HCT116 (cell line): ENCODE measurements around the gene DNM3. TPM values are rescaled to one million over a fixed set of nuclear protein-coding genes. Genes with fewer than 3 reads are reported as not detected.

Experiments used
- ATAC-seq: fragments of 200-7000 bp; cut with Tn5 transposase; 2 replicates; pipeline ENCODE4 v1.9.1; 2020; ENCODE audit warnings: mild to moderate bottlenecking, moderate library complexity
- BruUV-seq: library from RNA; stranded (reverse); fragments of 400-500 nt; replicated peaks from 2 replicates; lab custom pipeline; 2021; lab: Mats Ljungman, UMichigan
- CTCF ChIA-PET: fragments of 300-600 bp; sonication (Branson Sonifier 250); formaldehyde crosslinking; loops from one replicate; lab custom pipeline; 2021; ENCODE audit warnings: antibody characterized with exemption; lab: Charles Lee
- POLR2A ChIA-PET: fragments of 300-600, 350-600 bp; sonication (Branson Sonifier 250); formaldehyde crosslinking; loops from one replicate; lab custom pipeline; 2021; ENCODE audit warnings: antibody characterized with exemption; lab: Charles Lee
- RAD21 ChIA-PET, 2 experiments: fragments of 300-600 bp; sonication (Branson Sonifier 250); formaldehyde crosslinking; loops; one replicate each; lab custom pipeline; 2023; ENCODE audit warnings: low total read pairs in 2 of 2; ENCODE audit not compliant: uncharacterized antibody in 2 of 2, unreplicated experiment in 2 of 2, low non-redundant PET in 1 of 2; lab: Charles Lee
- DNase-seq: peaks from one replicate; pipeline ENCODE4 v3.0.0-alpha.2; 2010; ENCODE audit warnings: low read depth, low spot score
- H2AFZ ChIP-seq: fragments of 200-600 bp; shearing (Covaris generic), sonication (generic); 2 replicates; pipeline ENCODE4 v1.6.1; 2017; ENCODE audit warnings: low read depth, mixed run types, mixed read lengths, antibody characterized with exemption, low read length; ENCODE audit not compliant: poor library complexity, severe bottlenecking
- H3K27ac ChIP-seq: 2 replicates; pipeline ENCODE4 v1.5.1; 2012; ENCODE audit warnings: low read depth, low read length
- H3K27me3 ChIP-seq: fragments of 200-600 bp; sonication (generic); 2 replicates; pipeline ENCODE4 v1.6.1; 2016; ENCODE audit warnings: mixed run types, low read length, mixed read lengths; ENCODE audit not compliant: insufficient read depth
- H3K36me3 ChIP-seq, 2 experiments: fragments of 200-500 bp in 1 of 2; fragments of 200-600 bp in 1 of 2; sonication (Bioruptor generic) in 1 of 2; sonication (generic) in 1 of 2; 2 replicates each; pipeline versions ENCODE4 v1.5.1 to v1.6.1; 2014 to 2016; ENCODE audit warnings: low read length in 2 of 2, inconsistent platforms in 1 of 2, mixed read lengths in 1 of 2, mixed run types in 1 of 2; ENCODE audit not compliant: insufficient read depth in 2 of 2, control insufficient read depth in 1 of 2
- H3K4me1 ChIP-seq, 2 experiments: fragments of 200-600 bp in 1 of 2; sonication (generic) in 1 of 2; 2 replicates each; pipeline versions ENCODE4 v1.5.1 to v1.6.1; 2012 to 2017; ENCODE audit warnings: low read length in 2 of 2, inconsistent platforms in 1 of 2, mild to moderate bottlenecking in 1 of 2, mixed read lengths in 1 of 2, mixed run types in 1 of 2, moderate library complexity in 1 of 2; ENCODE audit not compliant: insufficient read depth in 2 of 2, control insufficient read depth in 1 of 2
- H3K4me2 ChIP-seq: fragments of 200-600 bp; sonication (generic); 2 replicates; pipeline ENCODE4 v1.6.1; 2017; ENCODE audit warnings: mixed run types, low read length, mixed read lengths
- H3K4me3 ChIP-seq, 2 experiments: fragments of 200-600 bp in 1 of 2; sonication (generic) in 1 of 2; replicated peaks in 1 of 2; 2 replicates each; pipeline ENCODE4 v1.5.1; 2011 to 2016; ENCODE audit warnings: low read length in 2 of 2, control low read depth in 1 of 2, low read depth in 1 of 2, mild to moderate bottlenecking in 1 of 2, mixed read lengths in 1 of 2, mixed run types in 1 of 2
- H3K79me2 ChIP-seq: fragments of 200-600 bp; sonication (generic); 2 replicates; pipeline ENCODE4 v1.6.1; 2017; ENCODE audit warnings: mild to moderate bottlenecking, mixed run types, low read length, moderate library complexity, mixed read lengths; ENCODE audit not compliant: insufficient read depth
- H3K9ac ChIP-seq: fragments of 200-600 bp; sonication (generic); 2 replicates; pipeline ENCODE4 v1.6.1; 2016; ENCODE audit warnings: low read length, mixed read lengths
- H3K9me2 ChIP-seq: fragments of 200-600 bp; sonication (generic), shearing (Covaris generic); 2 replicates; pipeline ENCODE4 v1.6.1; 2017; ENCODE audit warnings: mixed run types, mild to moderate bottlenecking, moderate library complexity; ENCODE audit not compliant: insufficient read depth
- H3K9me3 ChIP-seq, 2 experiments: fragments of 200-500 bp in 1 of 2; fragments of 200-600 bp in 1 of 2; sonication (Bioruptor generic) in 1 of 2; sonication (generic) in 1 of 2; 2 replicates each; pipeline ENCODE4 v1.6.1; 2014 to 2017; ENCODE audit warnings: low read length in 2 of 2, mixed read lengths in 2 of 2, inconsistent platforms in 1 of 2, low read depth in 1 of 2, mild to moderate bottlenecking in 1 of 2, mixed run types in 1 of 2, moderate library complexity in 1 of 2; ENCODE audit not compliant: control insufficient read depth in 1 of 2, insufficient read depth in 1 of 2
- H4K20me1 ChIP-seq: fragments of 200-600 bp; sonication (generic), shearing (Covaris generic); 2 replicates; pipeline ENCODE4 v1.6.1; 2017; ENCODE audit warnings: mixed run types, mild to moderate bottlenecking, moderate library complexity; ENCODE audit not compliant: insufficient read depth
- CBX3 ChIP-seq: IDR thresholded peaks from 2 replicates; pipeline ENCODE4 v1.6.1; 2012; ENCODE audit warnings: low read depth
- CEBPB ChIP-seq: IDR thresholded peaks from 2 replicates; pipeline ENCODE4 v1.6.1; 2012; ENCODE audit warnings: low read depth
- RAD21 ChIP-seq: IDR thresholded peaks from 2 replicates; pipeline ENCODE4 v1.6.1; 2012; ENCODE audit warnings: low read depth, mild to moderate bottlenecking
- SIN3A ChIP-seq: IDR thresholded peaks from 2 replicates; pipeline ENCODE4 v1.6.1; 2012; ENCODE audit warnings: low read depth
- SP1 ChIP-seq: IDR thresholded peaks from 2 replicates; pipeline ENCODE4 v1.6.1; 2012; ENCODE audit warnings: low read depth
- YY1 ChIP-seq: IDR thresholded peaks from 2 replicates; pipeline ENCODE4 v1.6.1; 2011; ENCODE audit warnings: low read length, low read depth, moderate library complexity, mild to moderate bottlenecking; ENCODE audit not compliant: insufficient replicate concordance; ENCODE audit errors: extremely low read depth
- ZFX ChIP-seq: fragments of 450-650 bp; IDR thresholded peaks from 2 replicates; pipeline ENCODE4 v1.6.1; 2017
- intact Hi-C: fragments of 100-400 bp; cut with micrococcal nuclease; formaldehyde crosslinking; loops from 2 replicates; pipeline ENCODE4 v1.10.0; 2022
- total RNA-seq: library from RNA; stranded (reverse); gene quantifications from one replicate; pipeline ENCODE4 v1.2.1, GENCODE V29; 2021; ENCODE audit not compliant: unreplicated experiment
- TF ChIP-seq, protein P1 (sequence below): IDR thresholded peaks from 2 replicates; pipeline ENCODE4 v1.6.1; 2012
- TF ChIP-seq, protein P2 (sequence below): IDR thresholded peaks from 2 replicates; pipeline ENCODE4 v1.6.1; 2012; ENCODE audit warnings: low read depth
- TF ChIP-seq, protein P3 (sequence below), 3 experiments: fragments of 200-600 bp in 1 of 3; sonication (generic) in 1 of 3; IDR thresholded peaks in 2 of 3; conservative IDR thresholded peaks in 1 of 3; 2 replicates each; pipeline ENCODE4 v1.5.1; 2012 to 2017; ENCODE audit warnings: low read depth in 2 of 3, low read length in 2 of 3, antibody characterized with exemption in 1 of 3, borderline replicate concordance in 1 of 3, control low read depth in 1 of 3, mild to moderate bottlenecking in 1 of 3, mixed read lengths in 1 of 3, mixed run types in 1 of 3, moderate library complexity in 1 of 3; ENCODE audit not compliant: insufficient read depth in 1 of 3
- TF ChIP-seq, protein P4 (sequence below): IDR thresholded peaks from 2 replicates; pipeline ENCODE4 v1.6.1; 2011; ENCODE audit warnings: mild to moderate bottlenecking, low read length, moderate library complexity; ENCODE audit not compliant: insufficient replicate concordance; ENCODE audit errors: extremely low read depth

DNM3 gene
- total RNA-seq, 1 experiment from 2014 or later, result 3.1 TPM

DNA sequence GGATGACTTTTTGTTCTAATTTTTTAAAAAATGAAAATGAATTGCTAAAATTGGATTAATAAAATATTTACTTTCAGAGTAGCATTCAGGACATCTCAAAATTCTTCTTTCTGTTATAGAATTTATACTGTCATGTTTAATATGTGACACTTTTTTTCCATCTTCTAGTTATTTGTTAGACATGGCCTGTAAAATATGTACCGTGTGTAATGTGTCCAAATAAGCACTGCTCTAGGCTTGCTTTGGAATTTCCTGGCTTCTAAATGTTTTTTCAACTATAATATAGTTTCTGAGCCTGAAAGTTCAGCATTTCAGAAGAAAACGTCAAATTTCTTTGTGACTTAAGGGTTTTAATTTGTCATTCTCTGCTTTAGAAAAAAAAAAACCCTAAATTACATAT is 243.6 kb downstream of the DNM3 start:
- no peaks in the 10 kb centered on the region for H3K9me2 ChIP-seq
- no peak for TF ChIP-seq YY1
- TF ChIP-seq, protein P1, sequence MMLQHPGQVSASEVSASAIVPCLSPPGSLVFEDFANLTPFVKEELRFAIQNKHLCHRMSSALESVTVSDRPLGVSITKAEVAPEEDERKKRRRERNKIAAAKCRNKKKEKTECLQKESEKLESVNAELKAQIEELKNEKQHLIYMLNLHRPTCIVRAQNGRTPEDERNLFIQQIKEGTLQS, result no peak
- TF ChIP-seq, protein P2, sequence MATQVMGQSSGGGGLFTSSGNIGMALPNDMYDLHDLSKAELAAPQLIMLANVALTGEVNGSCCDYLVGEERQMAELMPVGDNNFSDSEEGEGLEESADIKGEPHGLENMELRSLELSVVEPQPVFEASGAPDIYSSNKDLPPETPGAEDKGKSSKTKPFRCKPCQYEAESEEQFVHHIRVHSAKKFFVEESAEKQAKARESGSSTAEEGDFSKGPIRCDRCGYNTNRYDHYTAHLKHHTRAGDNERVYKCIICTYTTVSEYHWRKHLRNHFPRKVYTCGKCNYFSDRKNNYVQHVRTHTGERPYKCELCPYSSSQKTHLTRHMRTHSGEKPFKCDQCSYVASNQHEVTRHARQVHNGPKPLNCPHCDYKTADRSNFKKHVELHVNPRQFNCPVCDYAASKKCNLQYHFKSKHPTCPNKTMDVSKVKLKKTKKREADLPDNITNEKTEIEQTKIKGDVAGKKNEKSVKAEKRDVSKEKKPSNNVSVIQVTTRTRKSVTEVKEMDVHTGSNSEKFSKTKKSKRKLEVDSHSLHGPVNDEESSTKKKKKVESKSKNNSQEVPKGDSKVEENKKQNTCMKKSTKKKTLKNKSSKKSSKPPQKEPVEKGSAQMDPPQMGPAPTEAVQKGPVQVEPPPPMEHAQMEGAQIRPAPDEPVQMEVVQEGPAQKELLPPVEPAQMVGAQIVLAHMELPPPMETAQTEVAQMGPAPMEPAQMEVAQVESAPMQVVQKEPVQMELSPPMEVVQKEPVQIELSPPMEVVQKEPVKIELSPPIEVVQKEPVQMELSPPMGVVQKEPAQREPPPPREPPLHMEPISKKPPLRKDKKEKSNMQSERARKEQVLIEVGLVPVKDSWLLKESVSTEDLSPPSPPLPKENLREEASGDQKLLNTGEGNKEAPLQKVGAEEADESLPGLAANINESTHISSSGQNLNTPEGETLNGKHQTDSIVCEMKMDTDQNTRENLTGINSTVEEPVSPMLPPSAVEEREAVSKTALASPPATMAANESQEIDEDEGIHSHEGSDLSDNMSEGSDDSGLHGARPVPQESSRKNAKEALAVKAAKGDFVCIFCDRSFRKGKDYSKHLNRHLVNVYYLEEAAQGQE, result no peak
- no peak for TF ChIP-seq SIN3A
- TF ChIP-seq, protein P3, sequence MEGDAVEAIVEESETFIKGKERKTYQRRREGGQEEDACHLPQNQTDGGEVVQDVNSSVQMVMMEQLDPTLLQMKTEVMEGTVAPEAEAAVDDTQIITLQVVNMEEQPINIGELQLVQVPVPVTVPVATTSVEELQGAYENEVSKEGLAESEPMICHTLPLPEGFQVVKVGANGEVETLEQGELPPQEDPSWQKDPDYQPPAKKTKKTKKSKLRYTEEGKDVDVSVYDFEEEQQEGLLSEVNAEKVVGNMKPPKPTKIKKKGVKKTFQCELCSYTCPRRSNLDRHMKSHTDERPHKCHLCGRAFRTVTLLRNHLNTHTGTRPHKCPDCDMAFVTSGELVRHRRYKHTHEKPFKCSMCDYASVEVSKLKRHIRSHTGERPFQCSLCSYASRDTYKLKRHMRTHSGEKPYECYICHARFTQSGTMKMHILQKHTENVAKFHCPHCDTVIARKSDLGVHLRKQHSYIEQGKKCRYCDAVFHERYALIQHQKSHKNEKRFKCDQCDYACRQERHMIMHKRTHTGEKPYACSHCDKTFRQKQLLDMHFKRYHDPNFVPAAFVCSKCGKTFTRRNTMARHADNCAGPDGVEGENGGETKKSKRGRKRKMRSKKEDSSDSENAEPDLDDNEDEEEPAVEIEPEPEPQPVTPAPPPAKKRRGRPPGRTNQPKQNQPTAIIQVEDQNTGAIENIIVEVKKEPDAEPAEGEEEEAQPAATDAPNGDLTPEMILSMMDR (IDR thresholded peaks at IDR 0.05 in 2 of 3, conservative IDR thresholded peaks at IDR 0.05 in 1 of 3; ENCODE audit: borderline replicate concordance in 1 of 3, insufficient read depth in 1 of 3, low read depth in 2 of 3, low read length in 2 of 3), result no peak
- TF ChIP-seq SP1, result no peak
- TF ChIP-seq CEBPB, result no peak
- TF ChIP-seq, protein P4, sequence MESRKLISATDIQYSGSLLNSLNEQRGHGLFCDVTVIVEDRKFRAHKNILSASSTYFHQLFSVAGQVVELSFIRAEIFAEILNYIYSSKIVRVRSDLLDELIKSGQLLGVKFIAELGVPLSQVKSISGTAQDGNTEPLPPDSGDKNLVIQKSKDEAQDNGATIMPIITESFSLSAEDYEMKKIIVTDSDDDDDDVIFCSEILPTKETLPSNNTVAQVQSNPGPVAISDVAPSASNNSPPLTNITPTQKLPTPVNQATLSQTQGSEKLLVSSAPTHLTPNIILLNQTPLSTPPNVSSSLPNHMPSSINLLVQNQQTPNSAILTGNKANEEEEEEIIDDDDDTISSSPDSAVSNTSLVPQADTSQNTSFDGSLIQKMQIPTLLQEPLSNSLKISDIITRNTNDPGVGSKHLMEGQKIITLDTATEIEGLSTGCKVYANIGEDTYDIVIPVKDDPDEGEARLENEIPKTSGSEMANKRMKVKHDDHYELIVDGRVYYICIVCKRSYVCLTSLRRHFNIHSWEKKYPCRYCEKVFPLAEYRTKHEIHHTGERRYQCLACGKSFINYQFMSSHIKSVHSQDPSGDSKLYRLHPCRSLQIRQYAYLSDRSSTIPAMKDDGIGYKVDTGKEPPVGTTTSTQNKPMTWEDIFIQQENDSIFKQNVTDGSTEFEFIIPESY, result no peak
- no peak for TF ChIP-seq ZFX
- no peak for TF ChIP-seq CBX3
- TF ChIP-seq RAD21, result no peak
- TF ChIP-seq, all 23 proteins: peak for 0
- no TSS peak for BruUV-seq
- no peak for ATAC-seq
- Histone ChIP-seq H3K9ac (no peak overlapping the region), H3K27ac (no peak overlapping the region), H4K20me1 (no peaks in the 10 kb centered on the region), H3K4me3 (no peak overlapping the region), H3K4me2 (no peak overlapping the region), H3K79me2 (no peaks in the 10 kb centered on the region), H3K27me3 (no peaks in the 10 kb centered on the region), H3K9me3 (no peaks in the 10 kb centered on the region), H3K4me1 (no peaks in the 10 kb centered on the region), H3K36me3 (no peaks in the 10 kb centered on the region), H2AFZ (no peak overlapping the region)
- ChIA-PET CTCF (no interaction called here), POLR2A (no interaction called here), RAD21 (no interaction called here)
- no peak for DNase-seq
- intact Hi-C loops, result no loop called here
